Stomach (tissue), 9 donors: Measurements from ENCODE around the gene HERC4. TPM values are rescaled to one million over a fixed set of nuclear protein-coding genes. Genes with fewer than 3 reads are reported as not detected.

Experiments
- DNase-seq, 2 donors: peaks; one replicate each; pipeline versions ENCODE4 v3.0.0 to v3.0.0-alpha.2; 2013 to 2019
- H3K27ac ChIP-seq, 5 donors: fragments of 200-600 bp in 4 of 5; sonication (generic) in 4 of 5; one replicate each; pipeline ENCODE4 v1.5.1; 2013 to 2019; ENCODE audit warnings: mild to moderate bottlenecking in 1 of 5, moderate library complexity in 1 of 5
- H3K27me3 ChIP-seq, 3 donors: fragments of 200-600 bp; sonication (generic); one replicate each; pipeline ENCODE4 v1.5.1; 2017 to 2019; ENCODE audit warnings: mixed run types in 1 of 3
- H3K36me3 ChIP-seq, 4 donors: fragments of 200-600 bp; sonication (generic); 1 replicate in 3 of 4; 2 replicates in 1 of 4; pipeline ENCODE4 v1.5.1; 2016 to 2019
- H3K4me1 ChIP-seq, 4 donors: fragments of 200-600 bp; sonication (generic); one replicate each; pipeline ENCODE4 v1.5.1; 2016 to 2019
- H3K4me3 ChIP-seq, 4 donors: fragments of 200-600 bp; sonication (generic) in 3 of 4; one replicate each; pipeline ENCODE4 v1.5.1; 2016 to 2019; ENCODE audit warnings: mild to moderate bottlenecking in 1 of 4
- H3K9me3 ChIP-seq, 4 donors: fragments of 200-600 bp; sonication (generic); one replicate each; pipeline ENCODE4 v1.5.1; 2016 to 2019
- EP300 ChIP-seq: sonication (generic); formaldehyde crosslinking; IDR thresholded peaks from one replicate; pipeline ENCODE4 v1.6.1; 2017; ENCODE audit warnings: antibody characterized with exemption
- POLR2A ChIP-seq, 4 donors: fragments of 450-650 bp; IDR thresholded peaks; one replicate each; pipeline ENCODE4 v1.6.1; 2016; ENCODE audit warnings: antibody characterized with exemption in 4 of 4, control low read depth in 2 of 4, mild to moderate bottlenecking in 1 of 4, moderate library complexity in 1 of 4
- POLR2AphosphoS5 ChIP-seq, 3 donors: sonication (generic); formaldehyde crosslinking; IDR thresholded peaks; one replicate each; pipeline ENCODE4 v1.6.1; 2016; ENCODE audit warnings: antibody characterized with exemption in 3 of 3
- WGBS, 5 donors: extraction: QIAGEN DNeasy Blood & Tissue Kit in 3 of 5; methylation state at CpG; one replicate each; pipeline versions ENCODE4 v1.1.5 to v1.1.7; 2013 to 2018; 5-methylcytosine and 5-hydroxymethylcytosine counted together
- intact Hi-C: fragments of 100-400 bp; cut with DNase I; formaldehyde crosslinking; loops from one replicate; pipeline ENCODE4 v1.15.1; 2023; ENCODE audit warnings: low total_unique reads
- polyA plus RNA-seq, 3 donors: library from polyadenylated mRNA; stranded (reverse); fragments of 200-250 nt; gene quantifications; one replicate each; pipeline ENCODE4 v1.2.3, GENCODE V29; 2013
- total RNA-seq, 5 donors: library from RNA; depleted of rRNA; stranded (reverse); fragments of >200 nt; gene quantifications; one replicate each; pipeline versions ENCODE4 v1.1.0 to v1.2.3, GENCODE V29; 2014 to 2016
- TF ChIP-seq, protein P1 (sequence below), 7 experiments: fragments of 450-650 bp in 4 of 7; fragments of 200-600 bp in 3 of 7; sonication (generic) in 3 of 7; IDR thresholded peaks; one replicate each; pipeline ENCODE4 v1.5.1; 2016 to 2019; ENCODE audit warnings: antibody characterized with exemption in 7 of 7, control low read depth in 2 of 7, mild to moderate bottlenecking in 1 of 7
- donor health status: healthy with polysubstance abuse.
- donor health status: Bipolar disorder and iron deficiency.
- donor health status: healthy.

The HERC4 gene
- total and polyA plus RNA-seq, 8 donors: 5.8 to 116 (median 14.4) TPM

GRCh38 chr10:67921065-67921464 is 154.0 kb downstream of the HERC4 start:
- Histone ChIP-seq H3K9me3 (no peaks in the 10 kb centered on the region), H3K36me3 (peaks cover 5 to 78% (median 68%) of the 10 kb centered on the region in 4 donors), H3K27ac (no peak overlapping the region), H3K4me1 (no peaks in the 10 kb centered on the region), H3K27me3 (no peaks in the 10 kb centered on the region), H3K4me3 (no peak overlapping the region)
- no peak for TF ChIP-seq POLR2AphosphoS5 (IDR thresholded peaks at IDR 0.05)
- intact Hi-C loops: no loop called here
- 84 to 97% (median 93%) methylated on average over 1 of the region's 1 CpG for WGBS, 5 donors
- no peak for DNase-seq

GRCh38 chr10:67917679-67918078 is 157.4 kb downstream of the HERC4 start:
- Histone ChIP-seq H3K9me3 (no peaks in the 10 kb centered on the region), H3K4me1 (no peaks in the 10 kb centered on the region), H3K27ac (no peak overlapping the region), H3K36me3 (peaks cover 3 to 78% (median 71%) of the 10 kb centered on the region in 4 donors), H3K27me3 (no peaks in the 10 kb centered on the region), H3K4me3 (no peak overlapping the region)
- whole genome bisulfite sequencing, 5 donors: 62 to 80% (median 71%) methylated on average over 1 of the region's 1 CpG
- DNase-seq: no peak
- TF ChIP-seq, protein P1, sequence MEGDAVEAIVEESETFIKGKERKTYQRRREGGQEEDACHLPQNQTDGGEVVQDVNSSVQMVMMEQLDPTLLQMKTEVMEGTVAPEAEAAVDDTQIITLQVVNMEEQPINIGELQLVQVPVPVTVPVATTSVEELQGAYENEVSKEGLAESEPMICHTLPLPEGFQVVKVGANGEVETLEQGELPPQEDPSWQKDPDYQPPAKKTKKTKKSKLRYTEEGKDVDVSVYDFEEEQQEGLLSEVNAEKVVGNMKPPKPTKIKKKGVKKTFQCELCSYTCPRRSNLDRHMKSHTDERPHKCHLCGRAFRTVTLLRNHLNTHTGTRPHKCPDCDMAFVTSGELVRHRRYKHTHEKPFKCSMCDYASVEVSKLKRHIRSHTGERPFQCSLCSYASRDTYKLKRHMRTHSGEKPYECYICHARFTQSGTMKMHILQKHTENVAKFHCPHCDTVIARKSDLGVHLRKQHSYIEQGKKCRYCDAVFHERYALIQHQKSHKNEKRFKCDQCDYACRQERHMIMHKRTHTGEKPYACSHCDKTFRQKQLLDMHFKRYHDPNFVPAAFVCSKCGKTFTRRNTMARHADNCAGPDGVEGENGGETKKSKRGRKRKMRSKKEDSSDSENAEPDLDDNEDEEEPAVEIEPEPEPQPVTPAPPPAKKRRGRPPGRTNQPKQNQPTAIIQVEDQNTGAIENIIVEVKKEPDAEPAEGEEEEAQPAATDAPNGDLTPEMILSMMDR (IDR thresholded peaks at IDR 0.05): no peak
- no peak for TF ChIP-seq POLR2A (IDR thresholded peaks at IDR 0.05)
- TF ChIP-seq EP300: no peak
- TF ChIP-seq POLR2AphosphoS5 (IDR thresholded peaks at IDR 0.05): no peak
- intact Hi-C loops: no loop called here

- intact Hi-C loops: no loop called here
- H3K9me3 ChIP-seq: no peaks in the 10 kb centered on the region
- WGBS, 5 donors: 62 to 78% (median 76%) methylated on average over 2 of the region's 2 CpGs
- peaks cover 8 to 78% (median 75%) of the 10 kb centered on the region in 4 donors for H3K36me3 ChIP-seq
- TF ChIP-seq, protein P1 (IDR thresholded peaks at IDR 0.05): no peak
- TF ChIP-seq POLR2A (IDR thresholded peaks at IDR 0.05) (no peak), POLR2AphosphoS5 (IDR thresholded peaks at IDR 0.05) (no peak), EP300 (no peak)
- no peak overlapping the region for H3K4me3 ChIP-seq
- peaks cover 0 to 5% (median 0%) of the 10 kb centered on the region in 4 donors for H3K4me1 ChIP-seq
- no peak overlapping the region for H3K27ac ChIP-seq
- no peak for DNase-seq
- no peaks in the 10 kb centered on the region for H3K27me3 ChIP-seq
Measured at GRCh38 chr10:67917169-67917568, 157.9 kb downstream of the HERC4 start.

DNA sequence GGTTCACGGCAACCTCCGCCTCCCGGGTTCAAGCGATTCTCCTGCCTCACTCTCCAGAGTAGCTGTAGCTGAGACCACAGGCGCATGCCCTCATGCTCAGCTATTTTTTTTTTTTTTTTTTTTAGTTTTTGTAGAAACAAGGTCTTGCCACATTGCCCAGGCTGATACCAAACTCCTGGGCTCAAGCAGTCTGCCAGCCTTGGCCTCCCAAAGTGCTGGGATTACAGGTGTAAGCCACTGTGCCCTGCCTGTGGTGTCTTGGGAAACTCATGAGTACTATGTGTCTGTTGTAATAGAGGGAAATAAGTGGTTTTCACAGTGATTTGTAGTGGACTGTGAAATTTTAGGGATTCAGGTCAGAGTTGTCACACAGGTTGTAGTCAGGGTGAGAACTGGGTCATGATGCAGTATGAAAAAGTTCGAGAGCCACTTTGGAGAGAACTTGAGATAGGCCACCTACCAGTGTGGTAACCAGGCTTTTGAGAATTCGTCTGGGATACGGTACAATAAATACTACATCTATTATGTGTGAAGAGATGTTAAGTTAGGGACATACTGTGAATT is 160.2 kb downstream of the HERC4 start:
- no peaks in the 10 kb centered on the region for H3K27me3 ChIP-seq
- TF ChIP-seq EP300 (no peak), POLR2A (IDR thresholded peaks at IDR 0.05) (no peak), POLR2AphosphoS5 (IDR thresholded peaks at IDR 0.05) (no peak)
- TF ChIP-seq, protein P1 (IDR thresholded peaks at IDR 0.05): no peak
- H3K36me3 ChIP-seq: peaks cover 16 to 98% (median 95%) of the 10 kb centered on the region in 4 donors
- H3K4me3 ChIP-seq: no peak overlapping the region
- DNase-seq: no peak
- no peaks in the 10 kb centered on the region for H3K9me3 ChIP-seq
- intact Hi-C loops: no loop called here
- no peak overlapping the region for H3K27ac ChIP-seq
- peaks cover 0 to 8% (median 0%) of the 10 kb centered on the region in 4 donors for H3K4me1 ChIP-seq
- 94 to 98% (median 97%) methylated on average over 8 of the region's 8 CpGs for WGBS, 5 donors

- Histone ChIP-seq H3K27ac (no peak overlapping the region), H3K4me3 (no peak overlapping the region), H3K27me3 (no peaks in the 10 kb centered on the region), H3K36me3 (peaks cover 36 to 100% (median 99%) of the 10 kb centered on the region in 4 donors), H3K4me1 (peaks cover 0 to 8% (median 0%) of the 10 kb centered on the region in 4 donors), H3K9me3 (no peaks in the 10 kb centered on the region)
- WGBS, 5 donors: 65 to 82% (median 76%) methylated on average over 2 of the region's 2 CpGs
- TF ChIP-seq POLR2AphosphoS5 (IDR thresholded peaks at IDR 0.05): no peak
- TF ChIP-seq POLR2A (IDR thresholded peaks at IDR 0.05): no peak
- TF ChIP-seq EP300: no peak
- TF ChIP-seq, protein P1 (IDR thresholded peaks at IDR 0.05): no peak
- DNase-seq: no peak
- intact Hi-C loops: no loop called here
Measured at GRCh38 chr10:67912331-67912946, 162.6 kb downstream of the HERC4 start.
